HG03175 (cell line): Measurements from ENCODE around the gene SHD.

Experiments
- ATAC-seq: cut with Tn5 transposase; IDR thresholded peaks from one replicate; pipeline ENCODE4 v1.9.1; 2021; ENCODE audit warnings: mild to moderate bottlenecking, moderate library complexity; ENCODE audit not compliant: unreplicated experiment

The SHD gene

GRCh38 chr19:4297901-4298809 lies 19.1 kb downstream of the SHD start:
- ATAC-seq = no peak

- ATAC-seq = no peak
Observed at GRCh38 chr19:4298810-4299550, 19.9 kb downstream of the SHD start.

- ATAC-seq = no peak
Observed at GRCh38 chr19:4300589-4300988, 21.5 kb downstream of the SHD start.

- no peak for ATAC-seq
Observed at GRCh38 chr19:4301590-4302242, 22.6 kb downstream of the SHD start.

GRCh38 chr19:4302243-4302640 lies 23.2 kb downstream of the SHD start, which contains the start of gene TMIGD2:
Gene TMIGD2 (minus strand): TSS chr19:4302389. CDS start chr19:4302385, 4 bp downstream.
- no peak for ATAC-seq

GRCh38 chr19:4303819-4304537 lies 24.9 kb downstream of the SHD start:
- ATAC-seq = no peak

- no peak for ATAC-seq
Observed at GRCh38 chr19:4304538-4305256, 25.6 kb downstream of the SHD start, which contains the start of gene FSD1. Gene FSD1 (plus strand): TSS chr19:4304598. CDS start chr19:4304747, 149 bp downstream.

GRCh38 chr19:4305257-4305612 lies 26.2 kb downstream of the SHD start:
- no peak for ATAC-seq

- ATAC-seq = no peak
Observed at GRCh38 chr19:4305659-4306058, 26.6 kb downstream of the SHD start.

GRCh38 chr19:4310247-4311121 lies 31.4 kb downstream of the SHD start:
- no peak for ATAC-seq

- no peak for ATAC-seq
Observed at GRCh38 chr19:4313847-4314490, 34.9 kb downstream of the SHD start.

- no peak for ATAC-seq
Observed at GRCh38 chr19:4316956-4317355, 37.9 kb downstream of the SHD start.

- ATAC-seq = no peak
Observed at GRCh38 chr19:4318460-4318859, 39.4 kb downstream of the SHD start.

- ATAC-seq = no peak
Observed at GRCh38 chr19:4319067-4319718, 40.1 kb downstream of the SHD start.

- no peak for ATAC-seq
Observed at GRCh38 chr19:4320419-4320818, 41.4 kb downstream of the SHD start.

- ATAC-seq = no peak
Observed at GRCh38 chr19:4322942-4323665, 44.0 kb downstream of the SHD start.

GRCh38 chr19:4323692-4324091 lies 44.6 kb downstream of the SHD start:
- no peak for ATAC-seq
